Cardiac muscle cell (in vitro differentiated cells and primary cell): ENCODE data around the gene ABCC1. TPM values are rescaled to one million over a fixed set of nuclear protein-coding genes. Genes with fewer than 3 reads are reported as not detected.

ENCODE experiments used
- DNase-seq, 2 donors: peaks; one replicate each; pipeline versions ENCODE4 v3.0.0 to v3.0.0-alpha.2; 2010 to 2017; ENCODE audit warnings: low read depth in 1 of 2, low spot score in 1 of 2
- H3K27ac ChIP-seq: fragments of 200-600 bp; sonication (generic); 2 replicates; pipeline ENCODE4 v1.5.1; 2016
- H3K27me3 ChIP-seq: fragments of 200-600 bp; sonication (generic); 2 replicates; pipeline ENCODE4 v1.6.0; 2016; ENCODE audit warnings: control low read depth
- H3K36me3 ChIP-seq: fragments of 200-600 bp; sonication (generic); 2 replicates; pipeline ENCODE4 v1.5.1; 2016; ENCODE audit warnings: control low read depth
- H3K4me1 ChIP-seq: fragments of 200-600 bp; sonication (generic); 2 replicates; pipeline ENCODE4 v1.8.1; 2017; ENCODE audit warnings: low read depth, mild to moderate bottlenecking, mixed run types
- H3K4me3 ChIP-seq: fragments of 200-600 bp; sonication (generic); 2 replicates; pipeline ENCODE4 v1.5.1; 2016; ENCODE audit warnings: mild to moderate bottlenecking
- H3K9me3 ChIP-seq: fragments of 200-600 bp; sonication (generic); 2 replicates; pipeline ENCODE4 v1.5.1; 2017; ENCODE audit warnings: low read depth, mild to moderate bottlenecking, control low read depth
- CTCF ChIP-seq: IDR thresholded peaks from 2 replicates; pipeline ENCODE4 v1.5.1; 2012; ENCODE audit warnings: low read depth, mild to moderate bottlenecking, low read length
- polyA plus RNA-seq: library from polyadenylated mRNA; unstranded; fragments of >200 nt; fragmentation: Nextera tagmentation; extraction: Ambion mirVana; gene quantifications from 2 replicates; pipeline ENCODE4 v1.2.1, GENCODE V29; 2016
- total RNA-seq: library from RNA; depleted of rRNA; stranded (reverse); fragments of >200 nt; gene quantifications from 2 replicates; pipeline ENCODE4 v1.2.3, GENCODE V29; 2016

The ABCC1 gene
- total and polyA plus RNA-seq, 2 experiments from 2014 or later: 14.2 to 31.0 TPM

GRCh38 chr16:16083421-16084156 is 134.2 kb downstream of the ABCC1 start:
- no peaks in the 10 kb centered on the region for H3K9me3 ChIP-seq
- TF ChIP-seq CTCF: no peak
- no peaks in the 10 kb centered on the region for H3K4me1 ChIP-seq
- DNase-seq: peak in 1 of 2 donors; percentile 25
- no peak overlapping the region for H3K4me3 ChIP-seq
- H3K27ac ChIP-seq: no peak overlapping the region
- H3K27me3 ChIP-seq: no peaks in the 10 kb centered on the region
- H3K36me3 ChIP-seq: peaks cover 16% of the 10 kb centered on the region

GRCh38 chr16:16084874-16085273 is 135.5 kb downstream of the ABCC1 start:
- Histone ChIP-seq H3K9me3 (no peaks in the 10 kb centered on the region), H3K27ac (no peak overlapping the region), H3K4me3 (no peak overlapping the region), H3K4me1 (no peaks in the 10 kb centered on the region), H3K27me3 (no peaks in the 10 kb centered on the region), H3K36me3 (peaks cover 21% of the 10 kb centered on the region)
- no peak for DNase-seq
- TF ChIP-seq CTCF: no peak

- H3K36me3 ChIP-seq: peaks cover 21% of the 10 kb centered on the region
- no peaks in the 10 kb centered on the region for H3K27me3 ChIP-seq
- no peak for TF ChIP-seq CTCF
- no peak overlapping the region for H3K4me3 ChIP-seq
- DNase-seq: no peak
- H3K9me3 ChIP-seq: no peaks in the 10 kb centered on the region
- H3K4me1 ChIP-seq: no peaks in the 10 kb centered on the region
- H3K27ac ChIP-seq: no peak overlapping the region
Observed at GRCh38 chr16:16086653-16087446, 137.4 kb downstream of the ABCC1 start.

- Histone ChIP-seq H3K4me1 (no peaks in the 10 kb centered on the region), H3K27me3 (no peaks in the 10 kb centered on the region), H3K27ac (no peak overlapping the region), H3K36me3 (peaks cover 12% of the 10 kb centered on the region), H3K9me3 (no peaks in the 10 kb centered on the region), H3K4me3 (no peak overlapping the region)
- no peak for DNase-seq
- no peak for TF ChIP-seq CTCF
Observed at GRCh38 chr16:16090238-16090637, 140.8 kb downstream of the ABCC1 start.

- Histone ChIP-seq H3K9me3 (no peaks in the 10 kb centered on the region), H3K27me3 (no peaks in the 10 kb centered on the region), H3K4me1 (no peaks in the 10 kb centered on the region), H3K36me3 (peaks cover 6% of the 10 kb centered on the region), H3K4me3 (no peak overlapping the region), H3K27ac (no peak overlapping the region)
- TF ChIP-seq CTCF: no peak
- peak in 1 of 2 donors; percentile 68 for DNase-seq
Observed at GRCh38 chr16:16092925-16093627, 143.7 kb downstream of the ABCC1 start.
